Choroid plexus epithelial cell (primary cell): ENCODE results near the gene ZMYND19.

ENCODE experiments used
- DNase-seq: peaks from one replicate; pipeline ENCODE4 v3.0.0-alpha.2; 2010; ENCODE audit warnings: low read depth
- H3K4me3 ChIP-seq: 2 replicates; pipeline ENCODE4 v1.5.1; 2011; ENCODE audit warnings: low read depth, mild to moderate bottlenecking, control low read depth, low read length, moderate library complexity
- CTCF ChIP-seq: conservative IDR thresholded peaks from 2 replicates; pipeline ENCODE4 v1.5.1; 2011; ENCODE audit warnings: low read depth, mild to moderate bottlenecking, control low read depth, inconsistent platforms, low read length, moderate library complexity

Gene ZMYND19

GRCh38 chr9:137579259-137579604 lies 11.1 kb downstream of the ZMYND19 start:
- TF ChIP-seq CTCF: no peak
- DNase-seq: no peak
- peak overlapping the region; percentile 93 for H3K4me3 ChIP-seq

GRCh38 chr9:137578518-137579258 lies 11.6 kb downstream of the ZMYND19 start, which contains the start of gene DPH7:
TSS of gene DPH7 (minus strand) at chr9:137578925. CDS start at chr9:137578777, 148 bp downstream.
- H3K4me3 ChIP-seq: peak within 1 kb of the TSS; percentile 93
- peak; percentile 73 for TF ChIP-seq CTCF
- peak; percentile 93 for DNase-seq

- TF ChIP-seq CTCF: no peak
- no peak for DNase-seq
- H3K4me3 ChIP-seq: no peak overlapping the region
Measured at GRCh38 chr9:137575716-137576411, 14.4 kb downstream of the ZMYND19 start.

- no peak for DNase-seq
- TF ChIP-seq CTCF: no peak
- no peak overlapping the region for H3K4me3 ChIP-seq
Measured at GRCh38 chr9:137575364-137575715, 15.0 kb downstream of the ZMYND19 start.

GRCh38 chr9:137574192-137574591 lies 16.1 kb downstream of the ZMYND19 start:
- no peak overlapping the region for H3K4me3 ChIP-seq
- no peak for TF ChIP-seq CTCF
- DNase-seq: no peak

- TF ChIP-seq CTCF: no peak
- H3K4me3 ChIP-seq: no peak overlapping the region
- DNase-seq: no peak
Measured at GRCh38 chr9:137570566-137570965, 19.7 kb downstream of the ZMYND19 start.
